ENCODE data around the gene PROK1. TPM values are rescaled to one million over a fixed set of nuclear protein-coding genes. Genes with fewer than 3 reads are reported as not detected.

PROK1 gene
- total and polyA plus RNA-seq, 2 of the 13 experiments (the other 11 are each of a cell fraction or from before 2014, with no cell fraction given) = 0.07 TPM; not detected in 1

GRCh38 chr1:110407260-110408210, 43.4 kb upstream of the PROK1 start, which contains the start of gene LAMTOR5 (continued):
- no peak for TF ChIP-seq RERE (CRISPR knock-in tag; IDR thresholded peaks at IDR 0.05; ENCODE audit: low read depth)
- 0 out of 2 replicates have a peak, but pooled peaks have one; percentile 39 for TF ChIP-seq THAP8 (CRISPR knock-in tag; IDR thresholded peaks at IDR 0.05; ENCODE audit: borderline replicate concordance)
- 0 out of 2 replicates have a peak, but pooled peaks have one; percentile 51 for TF ChIP-seq ZBED4 (CRISPR knock-in tag; IDR thresholded peaks at IDR 0.05; ENCODE audit: borderline replicate concordance)
- TF ChIP-seq ZBTB7B (CRISPR knock-in tag; IDR thresholded peaks at IDR 0.05) = peak; percentile 94
- peak; percentile 76 for TF ChIP-seq ZNF746 (CRISPR knock-in tag; IDR thresholded peaks at IDR 0.05)
- peak; percentile 91; the same call in 1 of the 2 replicates for TF ChIP-seq ZNF451 (CRISPR knock-in tag; IDR thresholded peaks at IDR 0.05)
- TF ChIP-seq ZNF709 (CRISPR knock-in tag; IDR thresholded peaks at IDR 0.05) = peak; percentile 88
- TF ChIP-seq ZBTB26 (CRISPR knock-in tag; IDR thresholded peaks at IDR 0.05; ENCODE audit: borderline replicate concordance) = peak; percentile 79
- TF ChIP-seq ZSCAN29 (CRISPR knock-in tag; conservative IDR thresholded peaks at IDR 0.05) = 0 out of 2 replicates have a peak, but pooled peaks have one; percentile 26
- no peak for TF ChIP-seq CHD4 (IDR thresholded peaks at IDR 0.05; ENCODE audit: borderline replicate concordance, low read length)
- no peak for TF ChIP-seq NR2F2 (IDR thresholded peaks at IDR 0.05; ENCODE audit: borderline replicate concordance, low read depth)
- TF ChIP-seq ZNF615 (CRISPR knock-in tag; IDR thresholded peaks at IDR 0.05; ENCODE audit: borderline replicate concordance) = 0 out of 2 replicates have a peak, but pooled peaks have one; percentile 67
- TF ChIP-seq FOXJ3 (CRISPR knock-in tag; IDR thresholded peaks at IDR 0.05; ENCODE audit: borderline replicate concordance) = no peak; the same call in 1 of the 2 replicates
- TF ChIP-seq ZNF224 (CRISPR knock-in tag; IDR thresholded peaks at IDR 0.05) = peak; percentile 84
- no peak for TF ChIP-seq ZNF496 (CRISPR knock-in tag; IDR thresholded peaks at IDR 0.05; ENCODE audit: insufficient replicate concordance)
- no peak for TF ChIP-seq SNAI1 (CRISPR knock-in tag; IDR thresholded peaks at IDR 0.05; ENCODE audit: borderline replicate concordance)
